B cell (primary cell): ENCODE measurements around the gene BRD4. TPM values are rescaled to one million over a fixed set of nuclear protein-coding genes. Genes with fewer than 3 reads are reported as not detected.

Source experiments
- ATAC-seq: fragments of 200-7000 bp; cut with Tn5 transposase; one replicate; pipeline ENCODE4 v1.10.0; 2021; ENCODE audit warnings: low read depth, mild to moderate bottlenecking, moderate number of reproducible peaks, moderate library complexity
- CTCF ChIA-PET: fragments of 350-600 bp; sonication (Branson Sonifier 250); formaldehyde crosslinking; loops from one replicate; lab custom pipeline; 2021; ENCODE audit warnings: antibody characterized with exemption, inconsistent platforms; lab: Charles Lee
- POLR2A ChIA-PET: fragments of 350-600 bp; sonication (Branson Sonifier 250); formaldehyde crosslinking; loops from one replicate; lab custom pipeline; 2021; ENCODE audit warnings: antibody characterized with exemption; lab: Charles Lee
- DNase-seq: peaks from one replicate; pipeline ENCODE4 v3.0.0; 2013
- H2AFZ ChIP-seq: 2 replicates; pipeline ENCODE4 v1.6.1; 2012; ENCODE audit warnings: mild to moderate bottlenecking, low read depth, low read length; ENCODE audit not compliant: insufficient read depth, poor library complexity, severe bottlenecking
- H3K27ac ChIP-seq, 2 donors: 1 replicate in 1 of 2; 2 replicates in 1 of 2; pipeline ENCODE4 v1.5.1; 2012 to 2013; ENCODE audit warnings: low read length in 2 of 2, mild to moderate bottlenecking in 2 of 2, moderate library complexity in 1 of 2
- H3K27me3 ChIP-seq, 4 experiments: fragments of 200-600 bp in 1 of 4; sonication (generic) in 1 of 4; replicated peaks in 1 of 4; 1 replicate in 2 of 4; 2 replicates in 2 of 4; pipeline versions ENCODE4 v1.6.1 to v1.7.0; 2013 to 2016; ENCODE audit warnings: low read length in 3 of 4, mild to moderate bottlenecking in 2 of 4, mixed read lengths in 1 of 4, moderate library complexity in 1 of 4; ENCODE audit not compliant: insufficient read depth in 4 of 4, control insufficient read depth in 3 of 4; ENCODE audit errors: control extremely low read depth in 1 of 4
- H3K36me3 ChIP-seq, 2 experiments: replicated peaks in 1 of 2; 1 replicate in 1 of 2; 2 replicates in 1 of 2; pipeline versions ENCODE4 v1.6.1 to v1.7.1; 2013; ENCODE audit warnings: low read length in 1 of 2; ENCODE audit not compliant: insufficient read depth in 2 of 2, control insufficient read depth in 1 of 2; ENCODE audit errors: control extremely low read depth in 1 of 2, extremely low read depth in 1 of 2
- H3K4me1 ChIP-seq, 2 donors: fragments of 200-600 bp in 1 of 2; sonication (generic) in 1 of 2; 1 replicate in 1 of 2; 2 replicates in 1 of 2; pipeline versions ENCODE4 v1.5.1 to v1.6.1; 2013 to 2017; ENCODE audit warnings: low read length in 2 of 2; ENCODE audit not compliant: control insufficient read depth in 2 of 2, insufficient read depth in 2 of 2
- H3K4me2 ChIP-seq: replicated peaks from 2 replicates; pipeline ENCODE3; 2012; ENCODE audit warnings: mild to moderate bottlenecking, low read depth, low read length; ENCODE audit not compliant: poor library complexity, severe bottlenecking
- H3K4me3 ChIP-seq, 5 experiments: fragments of 200-600 bp in 1 of 5; sonication (generic) in 1 of 5; 1 replicate in 3 of 5; 2 replicates in 2 of 5; pipeline versions ENCODE4 v1.5.1 to v1.7.0; 2011 to 2016; ENCODE audit warnings: low read length in 4 of 5, mild to moderate bottlenecking in 4 of 5, low read depth in 2 of 5, control low read depth in 1 of 5, moderate library complexity in 1 of 5; ENCODE audit not compliant: insufficient read depth in 1 of 5; ENCODE audit errors: control extremely low read depth in 1 of 5, extremely low read depth in 1 of 5
- H3K79me2 ChIP-seq: fragments of 200-600 bp; sonication (generic); one replicate; pipeline ENCODE4 v1.6.0; 2016; ENCODE audit warnings: low read length; ENCODE audit not compliant: control insufficient read depth, insufficient read depth
- H3K9ac ChIP-seq: fragments of 200-600 bp; sonication (generic); 2 replicates; pipeline ENCODE4 v1.6.1; 2017; ENCODE audit warnings: mild to moderate bottlenecking, low read length, moderate library complexity
- H3K9me3 ChIP-seq, 3 donors: one replicate each; pipeline versions ENCODE4 v1.6.1 to v1.7.1; 2013; ENCODE audit warnings: low read length in 2 of 3; ENCODE audit not compliant: control insufficient read depth in 2 of 3, insufficient read depth in 1 of 3; ENCODE audit errors: control extremely low read depth in 1 of 3
- H4K20me1 ChIP-seq: 2 replicates; pipeline ENCODE4 v1.6.0; 2012; ENCODE audit warnings: mild to moderate bottlenecking, low read length; ENCODE audit not compliant: insufficient read depth, control insufficient read depth, poor library complexity, severe bottlenecking
- H3K27ac Mint-ChIP-seq: one replicate; pipeline ENCODE4 v1.8.0; 2021; ENCODE audit warnings: mixed read lengths
- H3K27me3 Mint-ChIP-seq: one replicate; pipeline ENCODE4 v1.8.0; 2021; ENCODE audit warnings: mixed read lengths
- H3K4me1 Mint-ChIP-seq: one replicate; pipeline ENCODE4 v1.8.0; 2021; ENCODE audit warnings: mixed read lengths
- H3K4me3 Mint-ChIP-seq: one replicate; pipeline ENCODE4 v1.8.0; 2021; ENCODE audit warnings: mixed read lengths
- H3K9me3 Mint-ChIP-seq: one replicate; pipeline ENCODE4 v1.8.0; 2022; ENCODE audit warnings: mixed read lengths; ENCODE audit not compliant: insufficient read depth
- CTCF ChIP-seq: fragments of 200-600 bp; IDR thresholded peaks from one replicate; pipeline ENCODE4 v1.8.0; 2022; ENCODE audit warnings: antibody characterized with exemption, mild to moderate bottlenecking
- EZH2 ChIP-seq: IDR thresholded peaks from 2 replicates; pipeline ENCODE4 v1.6.1; 2012; ENCODE audit warnings: borderline replicate concordance, low read depth, mild to moderate bottlenecking, moderate library complexity, low read length; ENCODE audit not compliant: insufficient read depth, poor library complexity, severe bottlenecking
- WGBS: methylation state at CpG from one replicate; pipeline ENCODE4 v1.1.5; 2013; ENCODE audit warnings: missing lambda C conversion rate; ENCODE audit not compliant: insufficient coverage; 5-methylcytosine and 5-hydroxymethylcytosine counted together
- intact Hi-C: fragments of 100-400 bp; cut with micrococcal nuclease; formaldehyde crosslinking; loops from one replicate; pipeline ENCODE4 v1.10.0; 2022
- polyA plus RNA-seq: library from polyadenylated mRNA; depleted of rRNA; stranded (reverse); fragments of >200 nt; gene quantifications from 2 replicates; pipeline ENCODE4 v1.2.3, GENCODE V29; 2012
- total RNA-seq, 2 donors: library from RNA; stranded (reverse); fragments of 120-200 nt in 1 of 2; gene quantifications; 1 replicate in 1 of 2; 2 replicates in 1 of 2; pipeline versions ENCODE4 v1.2.3 to v1.2.4, GENCODE V29; 2013 to 2022

The BRD4 gene
- total and polyA plus RNA-seq, 2 donors (not counting 1 experiment from before 2014, with no cell fraction given), result 30.7 to 209 TPM

GRCh38 chr19:15374796-15375440, 42.6 kb upstream of the BRD4 start:
- ATAC-seq (no peak), DNase-seq (no peak)
- intact Hi-C loops, result no loop called here
- Histone ChIP-seq H3K9ac (no peak overlapping the region), H2AFZ (no peak overlapping the region), H3K4me2 (no peak overlapping the region), H3K4me3 (no peak overlapping the region), H3K9me3 (no peaks in the 10 kb centered on the region), H3K4me1 (peaks cover 18 to 22% of the 10 kb centered on the region in 2 donors), H3K36me3 (peaks cover 2 to 49% of the 10 kb centered on the region in 2 experiments), H3K27me3 (no peaks in the 10 kb centered on the region), H4K20me1 (peaks cover 92% of the 10 kb centered on the region), H3K27ac (no peak overlapping the region), H3K79me2 (peaks cover 92% of the 10 kb centered on the region)
- POLR2A ChIA-PET, result no interaction called here
- Mint-ChIP-seq H3K4me3 (no peak overlapping the region), H3K4me1 (peaks cover 25% of the 10 kb centered on the region), H3K27me3 (no peaks in the 10 kb centered on the region), H3K9me3 (no peaks in the 10 kb centered on the region), H3K27ac (no peak overlapping the region)
- WGBS, result 95% methylated on average over 23 of the region's 24 CpGs
- no peak for TF ChIP-seq EZH2
- TF ChIP-seq CTCF, result no peak
- CTCF ChIA-PET, result no interaction called here

GRCh38 chr19:15374105-15374651, 41.8 kb upstream of the BRD4 start:
- POLR2A ChIA-PET, result no interaction called here
- no peak overlapping the region for H3K9ac ChIP-seq

More at GRCh38 chr19:15374105-15374651, 41.8 kb upstream of the BRD4 start:
- ATAC-seq (no peak), DNase-seq (no peak)
- Histone ChIP-seq H3K4me2 (no peak overlapping the region), H3K36me3 (peaks cover 2 to 56% of the 10 kb centered on the region in 2 experiments), H4K20me1 (peaks cover 99% of the 10 kb centered on the region), H2AFZ (no peak overlapping the region), H3K4me1 (peaks cover 18 to 22% of the 10 kb centered on the region in 2 donors), H3K4me3 (no peak overlapping the region), H3K27ac (no peak overlapping the region), H3K27me3 (no peaks in the 10 kb centered on the region), H3K9me3 (no peaks in the 10 kb centered on the region), H3K79me2 (peaks cover 99% of the 10 kb centered on the region)
- peaks cover 23% of the 10 kb centered on the region for H3K4me1 Mint-ChIP-seq
- H3K9me3 Mint-ChIP-seq, result no peaks in the 10 kb centered on the region
- TF ChIP-seq EZH2 (no peak), CTCF (no peak)
- H3K4me3 Mint-ChIP-seq, result no peak overlapping the region
- intact Hi-C loops, result no loop called here
- 94% methylated on average over 21 of the region's 21 CpGs for WGBS
- CTCF ChIA-PET, result no interaction called here
- no peak overlapping the region for H3K27ac Mint-ChIP-seq
- H3K27me3 Mint-ChIP-seq, result no peaks in the 10 kb centered on the region
